ENCODE results near the gene POTEJ. TPM values are rescaled to one million over a fixed set of nuclear protein-coding genes. Genes with fewer than 3 reads are reported as not detected.

Gene POTEJ
- total RNA-seq: not detected in 2 replicates

DNA sequence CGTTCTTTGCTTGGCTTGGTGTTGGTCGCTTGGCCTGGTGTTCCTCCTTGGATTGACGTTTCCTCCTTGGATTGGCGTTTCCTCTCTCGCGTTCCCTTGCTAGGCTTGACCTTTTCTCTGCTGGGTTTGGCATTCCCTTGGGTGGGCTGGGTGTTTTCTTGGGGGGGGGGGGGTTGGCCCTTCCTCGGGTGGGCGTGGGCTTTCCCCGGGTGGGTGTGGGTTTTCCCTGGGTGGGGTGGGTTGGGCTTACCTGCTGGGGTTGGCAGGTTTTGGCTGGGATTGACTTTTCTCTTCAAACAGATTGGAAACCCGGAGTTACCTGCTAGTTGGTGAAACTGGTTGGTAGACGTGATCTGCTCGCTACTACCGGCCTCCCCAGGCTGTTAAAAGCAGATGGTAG, at the start of gene POTEJ:
Gene POTEJ, plus strand, starts transcription at position 301 of the 400 bp plus-strand sequence. Its CDS starts 93 bp downstream, at position 394.

DNA sequence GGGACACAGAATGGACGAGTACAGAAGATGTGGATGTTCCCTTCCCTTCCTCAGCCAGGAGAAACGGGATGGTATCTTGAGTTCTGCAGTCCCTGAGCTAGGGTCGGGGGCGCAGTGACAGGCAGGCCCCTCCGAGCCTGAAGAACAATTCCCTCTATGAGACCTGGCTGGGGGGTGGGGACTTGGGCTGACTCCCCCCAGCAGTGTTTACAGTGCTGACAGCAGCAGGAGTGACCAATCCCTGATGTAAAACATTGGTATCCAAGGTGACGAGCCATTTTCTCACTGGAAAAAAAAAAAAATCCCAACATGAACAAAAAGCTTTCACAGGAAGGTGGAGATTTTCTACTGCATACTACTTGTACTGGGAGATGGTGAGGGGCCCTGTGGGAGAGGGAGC, 11.8 kb upstream of the POTEJ start, which contains the start of gene CFC1:
Gene CFC1, minus strand, starts transcription at position 183 of the 400 bp plus-strand sequence. CDS start 288 bp downstream, outside the sequence.

Other genes starting within 250 kb of the POTEJ start
- not detected in 2 replicates for gene POTEI, start 102.1 kb upstream of the POTEJ start, total RNA-seq
- gene CFC1B, start 90.2 kb upstream of the POTEJ start, total RNA-seq: not detected in 2 replicates
- not detected in 2 replicates for gene CFC1, start 11.9 kb upstream of the POTEJ start, total RNA-seq
- not detected in 2 replicates for gene GPR148, start 117.6 kb downstream of the POTEJ start, total RNA-seq
- not detected in 2 replicates for gene AMER3, start 144.1 kb downstream of the POTEJ start, total RNA-seq
- gene ARHGEF4, start 225.5 kb downstream of the POTEJ start, total RNA-seq: 1.6 and 2.7 TPM in 2 replicates

Measured in bronchus fibroblast of lung (primary cell).